GM19023 (cell line): ENCODE measurements around the gene TBC1D3E.
"Not testable (repeated sequence)": the region's sequence is repeated elsewhere in the genome, so short reads cannot be mapped to it uniquely, and the experiment has no call there.

ENCODE experiments used
- ATAC-seq: cut with Tn5 transposase; IDR thresholded peaks from one replicate; pipeline ENCODE4 v1.9.1; 2021; ENCODE audit warnings: mild to moderate bottlenecking, moderate library complexity; ENCODE audit not compliant: unreplicated experiment

Gene TBC1D3E

GRCh38 chr17:38127651-38128050 is at the start of gene TBC1D3E:
Gene TBC1D3E, plus strand, starts transcription at chr17:38127951. Its CDS starts 1,545 bp downstream, at chr17:38129496.
- ATAC-seq, result not testable (repeated sequence)

GRCh38 chr17:38087344-38087743 is 40.4 kb upstream of the TBC1D3E start:
- ATAC-seq, result not testable (repeated sequence)

GRCh38 chr17:38088120-38088519 is 39.6 kb upstream of the TBC1D3E start:
- not testable (repeated sequence) for ATAC-seq

GRCh38 chr17:38094059-38094694 is 33.6 kb upstream of the TBC1D3E start:
- not testable (repeated sequence) for ATAC-seq

GRCh38 chr17:38099262-38099661 is 28.5 kb upstream of the TBC1D3E start:
- not testable (repeated sequence) for ATAC-seq

- not testable (repeated sequence) for ATAC-seq
Measured at GRCh38 chr17:38119829-38120228, 7.9 kb upstream of the TBC1D3E start.

GRCh38 chr17:38134860-38135259 is 7.1 kb downstream of the TBC1D3E start:
- not testable (repeated sequence) for ATAC-seq
